Vagina (tissue), 2 donors: ENCODE data around the gene CHST6. TPM values are rescaled to one million over a fixed set of nuclear protein-coding genes. Genes with fewer than 3 reads are reported as not detected.
A peak's percentile ranks its signal among the peaks of the same experiment; 100 is the strongest.
"Not testable (repeated sequence)": the region's sequence is repeated elsewhere in the genome, so short reads cannot be mapped to it uniquely, and the experiment has no call there.

Source experiments
- DNase-seq, 2 donors: peaks; one replicate each; pipeline ENCODE4 v3.0.0-alpha.2; 2017; ENCODE audit errors: extremely low spot score in 2 of 2
- H3K27ac ChIP-seq: fragments of 200-600 bp; sonication (generic); one replicate; pipeline ENCODE4 v1.5.1; 2019
- H3K27me3 ChIP-seq: fragments of 200-600 bp; sonication (generic); one replicate; pipeline ENCODE4 v1.5.1; 2019
- H3K36me3 ChIP-seq, 2 donors: fragments of 200-600 bp; sonication (generic); one replicate each; pipeline ENCODE4 v1.5.1; 2017 to 2019
- H3K4me1 ChIP-seq: fragments of 200-600 bp; sonication (generic); one replicate; pipeline ENCODE4 v1.5.1; 2019
- H3K4me3 ChIP-seq, 2 donors: fragments of 200-600 bp; sonication (generic); 1 replicate in 1 of 2; 2 replicates in 1 of 2; pipeline ENCODE4 v1.5.1; 2016 to 2019
- H3K9me3 ChIP-seq: fragments of 200-600 bp; sonication (generic); one replicate; pipeline ENCODE4 v1.5.1; 2019
- POLR2A ChIP-seq, 2 donors: fragments of 450-650 bp; IDR thresholded peaks; one replicate each; pipeline ENCODE4 v1.6.1; 2017; ENCODE audit warnings: antibody characterized with exemption in 2 of 2, mild to moderate bottlenecking in 2 of 2, moderate library complexity in 2 of 2
- POLR2AphosphoS5 ChIP-seq, 2 donors: sonication (generic); formaldehyde crosslinking; IDR thresholded peaks; one replicate each; pipeline ENCODE4 v1.9.0; 2017; ENCODE audit warnings: antibody characterized with exemption in 2 of 2, mild to moderate bottlenecking in 2 of 2, low read depth in 1 of 2; ENCODE audit not compliant: insufficient read depth in 1 of 2
- intact Hi-C: fragments of 100-400 bp; cut with DNase I; formaldehyde crosslinking; loops from one replicate; pipeline ENCODE4 v1.15.1; 2023
- total RNA-seq: library from RNA; depleted of rRNA; stranded (reverse); fragments of >200 nt; gene quantifications from one replicate; pipeline ENCODE4 v1.2.3, GENCODE V29; 2016
- TF ChIP-seq, protein P1 (sequence below), 3 experiments: fragments of 450-650 bp in 2 of 3; fragments of 200-600 bp in 1 of 3; sonication (generic) in 1 of 3; IDR thresholded peaks; one replicate each; pipeline ENCODE4 v1.5.1; 2017 to 2019; ENCODE audit warnings: antibody characterized with exemption in 3 of 3, mild to moderate bottlenecking in 2 of 3, moderate library complexity in 2 of 3

The CHST6 gene
- total RNA-seq, 1 donor from 2014 or later: 0.25 TPM

DNA sequence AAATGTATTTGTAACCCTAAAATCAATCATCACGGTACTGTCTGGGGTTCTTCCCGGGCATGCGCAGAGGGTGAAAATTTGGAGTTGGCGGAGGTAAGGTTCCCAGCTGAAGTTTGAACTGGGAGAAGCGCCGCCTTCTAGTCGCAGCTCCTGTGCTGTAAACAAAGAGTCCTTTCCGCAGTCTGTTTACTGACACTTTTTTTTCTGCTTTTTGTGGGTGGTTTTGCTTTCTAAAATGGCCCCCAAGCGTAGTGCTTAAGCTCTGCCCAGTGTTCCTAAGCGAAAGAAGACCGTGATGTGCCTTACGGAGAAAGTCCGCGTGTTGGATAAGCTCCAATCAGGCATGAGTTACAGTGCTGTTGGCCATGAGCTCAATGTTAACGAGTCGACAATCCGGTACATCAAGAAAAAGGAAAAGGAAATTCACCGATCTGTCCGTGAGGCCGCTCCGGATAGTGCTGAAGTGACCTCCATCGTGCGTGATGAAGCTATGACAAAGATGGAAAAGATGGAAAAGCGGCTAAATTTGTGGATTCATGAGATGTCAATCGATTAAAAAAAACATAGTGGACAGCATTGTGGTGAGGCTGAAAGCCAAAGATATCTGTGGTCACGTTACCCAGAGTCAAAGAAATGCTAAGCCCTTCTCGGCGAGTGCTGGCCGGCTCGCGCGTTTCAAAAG lies 61.4 kb downstream of the CHST6 start:
- intact Hi-C loops: no loop called here

DNA sequence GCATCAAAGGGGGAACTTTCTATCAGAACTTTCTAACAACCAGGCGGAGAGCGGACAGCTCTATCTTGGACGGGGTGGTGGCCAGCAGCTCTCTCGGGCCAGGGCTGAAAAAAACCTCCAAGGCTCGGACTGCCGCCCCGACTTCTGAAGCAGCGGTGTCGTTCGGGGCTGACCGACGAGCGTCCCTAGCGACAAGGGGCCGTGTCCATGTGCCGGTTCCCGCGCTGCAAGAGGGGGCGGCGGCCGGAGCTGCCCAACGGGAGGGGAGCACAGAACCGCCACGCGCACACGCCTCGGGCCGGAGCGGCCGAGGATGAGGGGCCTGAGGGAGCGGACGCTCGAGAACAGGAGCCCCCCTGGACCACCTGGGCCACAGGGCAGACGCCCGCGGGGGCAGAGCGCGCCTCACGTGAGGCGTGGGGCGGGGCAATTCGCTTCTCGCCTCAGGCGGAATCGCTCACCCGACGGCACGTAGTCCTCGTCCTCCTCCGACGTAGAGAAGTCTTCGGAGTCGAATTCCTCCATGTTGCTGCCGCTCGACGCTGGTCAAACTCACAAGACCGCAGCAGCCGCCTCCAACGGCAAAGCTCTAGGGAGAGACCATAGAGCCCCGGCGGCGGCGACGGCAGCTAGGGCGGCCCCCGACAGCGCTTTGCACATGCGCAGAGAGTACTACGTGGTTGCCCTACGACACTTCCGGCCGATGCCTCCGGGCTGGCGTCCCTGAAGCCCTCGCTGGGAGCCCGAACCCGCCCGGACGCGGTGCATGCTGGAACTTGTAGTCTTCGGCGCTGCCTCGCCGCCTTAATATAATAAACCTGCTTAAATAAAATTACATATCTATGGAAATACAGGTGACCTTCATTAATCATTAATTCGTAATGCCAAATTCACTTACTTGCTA lies 62.2 kb downstream of the CHST6 start, which contains the start of gene CFDP1:
Gene CFDP1, minus strand, starts transcription at position 676 of the 904 bp plus-strand sequence. Its CDS starts 151 bp downstream, at position 525.
- peaks cover 24% of the 10 kb centered on the region for H3K4me1 ChIP-seq
- DNase-seq: peak in 1 of 2 donors; percentile 94
- H3K27me3 ChIP-seq: no peaks in the 10 kb centered on the region
- TF ChIP-seq, protein P1, sequence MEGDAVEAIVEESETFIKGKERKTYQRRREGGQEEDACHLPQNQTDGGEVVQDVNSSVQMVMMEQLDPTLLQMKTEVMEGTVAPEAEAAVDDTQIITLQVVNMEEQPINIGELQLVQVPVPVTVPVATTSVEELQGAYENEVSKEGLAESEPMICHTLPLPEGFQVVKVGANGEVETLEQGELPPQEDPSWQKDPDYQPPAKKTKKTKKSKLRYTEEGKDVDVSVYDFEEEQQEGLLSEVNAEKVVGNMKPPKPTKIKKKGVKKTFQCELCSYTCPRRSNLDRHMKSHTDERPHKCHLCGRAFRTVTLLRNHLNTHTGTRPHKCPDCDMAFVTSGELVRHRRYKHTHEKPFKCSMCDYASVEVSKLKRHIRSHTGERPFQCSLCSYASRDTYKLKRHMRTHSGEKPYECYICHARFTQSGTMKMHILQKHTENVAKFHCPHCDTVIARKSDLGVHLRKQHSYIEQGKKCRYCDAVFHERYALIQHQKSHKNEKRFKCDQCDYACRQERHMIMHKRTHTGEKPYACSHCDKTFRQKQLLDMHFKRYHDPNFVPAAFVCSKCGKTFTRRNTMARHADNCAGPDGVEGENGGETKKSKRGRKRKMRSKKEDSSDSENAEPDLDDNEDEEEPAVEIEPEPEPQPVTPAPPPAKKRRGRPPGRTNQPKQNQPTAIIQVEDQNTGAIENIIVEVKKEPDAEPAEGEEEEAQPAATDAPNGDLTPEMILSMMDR (IDR thresholded peaks at IDR 0.05): peak in 1 of 3 experiments; percentile 10
- TF ChIP-seq POLR2A (IDR thresholded peaks at IDR 0.05) (peak in 1 of 2 donors; percentile 84), POLR2AphosphoS5 (IDR thresholded peaks at IDR 0.05; ENCODE audit: insufficient read depth in 1 of 2, low read depth in 1 of 2) (peak; percentile 97)
- intact Hi-C loops: no loop called here
- H3K36me3 ChIP-seq: no peaks in the 10 kb centered on the region
- peak within 1 kb of the TSS; percentile 72 to 91 for H3K4me3 ChIP-seq
- no peaks in the 10 kb centered on the region for H3K9me3 ChIP-seq
- peak within 1 kb of the TSS; percentile 94 for H3K27ac ChIP-seq

More for the DNA sequence above, 61.4 kb downstream of the CHST6 start:
- H3K9me3 ChIP-seq: no peaks in the 10 kb centered on the region
- peak overlapping the region; percentile 72 to 91 for H3K4me3 ChIP-seq
- no peaks in the 10 kb centered on the region for H3K27me3 ChIP-seq
- no peaks in the 10 kb centered on the region for H3K36me3 ChIP-seq
- H3K27ac ChIP-seq: peak overlapping the region; percentile 94
- DNase-seq: peak in 1 of 2 donors; percentile 90
- TF ChIP-seq POLR2A (IDR thresholded peaks at IDR 0.05) (no peak), POLR2AphosphoS5 (IDR thresholded peaks at IDR 0.05; ENCODE audit: insufficient read depth in 1 of 2, low read depth in 1 of 2) (peak in 1 of 2 donors; percentile 87)
- TF ChIP-seq, protein P1 (IDR thresholded peaks at IDR 0.05): no peak
- peaks cover 24% of the 10 kb centered on the region for H3K4me1 ChIP-seq

DNA sequence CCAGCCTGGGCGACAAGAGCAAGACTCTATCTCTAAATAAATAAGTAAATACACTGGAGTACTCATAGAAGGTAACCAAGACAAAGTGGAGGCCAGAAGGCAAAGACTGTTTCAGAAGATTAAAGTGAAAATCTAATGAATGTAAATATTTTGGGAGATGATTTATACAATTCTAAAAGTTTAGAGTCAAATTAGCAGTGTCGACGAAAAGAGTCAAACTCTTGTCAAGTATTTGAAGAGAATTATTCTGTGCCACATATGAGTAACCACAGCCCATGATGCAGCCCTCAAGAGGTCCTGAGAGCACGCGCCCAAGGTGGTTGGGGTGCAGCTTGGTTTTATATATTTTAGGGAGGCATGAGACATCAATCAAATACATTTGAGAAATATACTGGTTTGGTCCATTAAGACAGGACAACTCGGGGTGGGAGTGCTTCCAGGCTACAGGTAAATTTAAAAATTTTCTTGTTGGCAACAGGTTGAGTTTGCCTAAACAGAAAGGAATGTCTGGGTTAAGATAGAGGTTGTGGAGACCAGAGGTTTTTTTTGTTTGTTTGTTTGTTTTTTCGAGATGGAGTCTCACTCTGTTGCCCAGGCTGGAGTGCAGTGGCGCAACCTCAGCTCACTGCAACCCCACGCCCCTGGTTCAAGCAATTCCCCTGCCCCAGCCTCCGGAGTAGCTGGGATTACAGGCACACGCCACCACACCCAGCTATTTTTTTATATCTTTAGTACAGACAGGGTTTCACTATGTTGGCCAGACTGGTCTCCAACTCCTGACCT lies 65.4 kb downstream of the CHST6 start:
- no peak overlapping the region for H3K27ac ChIP-seq
- H3K4me3 ChIP-seq: no peak overlapping the region
- no peaks in the 10 kb centered on the region for H3K9me3 ChIP-seq
- H3K27me3 ChIP-seq: no peaks in the 10 kb centered on the region
- H3K36me3 ChIP-seq: no peaks in the 10 kb centered on the region
- H3K4me1 ChIP-seq: peaks cover 25% of the 10 kb centered on the region
- intact Hi-C loops: no loop called here
- TF ChIP-seq POLR2A (IDR thresholded peaks at IDR 0.05): no peak
- TF ChIP-seq POLR2AphosphoS5 (IDR thresholded peaks at IDR 0.05; ENCODE audit: insufficient read depth in 1 of 2, low read depth in 1 of 2): no peak
- TF ChIP-seq, protein P1 (IDR thresholded peaks at IDR 0.05): no peak
- DNase-seq: no peak

DNA sequence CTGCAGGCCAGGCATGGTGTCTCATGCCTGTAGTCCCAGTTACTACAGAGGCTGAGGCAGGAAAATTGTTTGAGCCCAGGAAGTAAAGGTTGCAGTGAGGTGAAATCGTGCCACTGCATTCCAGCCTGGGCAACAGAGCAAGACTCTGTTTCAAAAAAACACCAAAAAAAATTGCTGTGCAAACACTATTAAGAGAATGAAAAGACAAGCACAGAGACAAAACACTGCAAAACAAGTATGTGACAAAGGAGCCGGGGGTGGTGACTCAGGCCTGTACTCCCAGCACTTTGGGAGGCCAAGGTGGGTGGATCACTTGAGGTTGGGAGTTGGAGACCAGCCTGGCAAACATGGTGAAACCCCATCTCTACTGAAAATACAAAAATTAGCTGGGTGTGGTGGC lies 68.7 kb downstream of the CHST6 start:
- DNase-seq, intact Hi-C loops, H3K27me3 ChIP-seq, H3K4me3 ChIP-seq, H3K9me3 ChIP-seq, H3K27ac ChIP-seq, H3K36me3 ChIP-seq: not testable (repeated sequence)
- peaks cover 23% of the 10 kb centered on the region for H3K4me1 ChIP-seq

DNA sequence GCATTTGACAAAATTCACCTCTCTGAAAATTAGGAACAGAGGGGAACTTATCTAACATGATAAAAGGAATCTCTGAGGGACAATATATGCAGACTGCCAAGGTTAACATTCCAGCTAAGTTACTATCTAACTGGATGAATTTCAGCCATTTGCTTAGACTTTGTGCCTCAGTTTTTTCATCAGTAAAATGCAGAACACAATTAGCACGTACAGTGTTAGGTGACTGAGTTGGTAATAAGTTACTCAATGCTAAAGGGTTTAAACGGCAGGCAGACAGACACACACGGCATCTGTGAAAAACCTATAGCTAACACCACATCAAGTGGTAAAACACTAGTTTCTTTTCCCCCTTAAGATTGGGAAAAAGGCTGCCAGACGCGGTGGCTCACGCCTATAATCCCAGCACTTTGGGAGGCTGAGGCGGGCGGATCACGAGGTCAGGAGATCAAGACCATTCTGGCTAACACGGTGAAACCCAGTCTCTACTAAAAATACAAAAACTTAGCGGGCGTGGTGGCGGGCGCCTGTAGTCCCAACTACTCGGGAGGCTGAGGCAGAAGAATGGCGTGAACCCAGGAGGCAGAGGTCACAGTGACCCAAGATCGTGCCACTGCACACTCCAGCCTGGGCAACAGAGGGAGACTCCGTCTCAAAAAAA lies 71.0 kb downstream of the CHST6 start:
- H3K36me3 ChIP-seq, DNase-seq, H3K27me3 ChIP-seq, H3K4me3 ChIP-seq, H3K9me3 ChIP-seq, intact Hi-C loops, H3K27ac ChIP-seq: not testable (repeated sequence)
- H3K4me1 ChIP-seq: peaks cover 17% of the 10 kb centered on the region
